KMS-11 (cell line): ENCODE data around the gene NFATC1.

ENCODE experiments used
- H2AFZ ChIP-seq: fragments of 200-600 bp; sonication (generic); 2 replicates; pipeline ENCODE4 v1.6.1; 2016; ENCODE audit warnings: antibody characterized with exemption, mixed run types, low read depth
- H3K27ac ChIP-seq: fragments of 200-600 bp; sonication (generic); 2 replicates; pipeline ENCODE4 v1.6.1; 2016; ENCODE audit warnings: mild to moderate bottlenecking, mixed run types
- H3K27me3 ChIP-seq: fragments of 200-600 bp; sonication (generic); 2 replicates; pipeline ENCODE4 v1.6.1; 2017; ENCODE audit warnings: mild to moderate bottlenecking, low read depth, mixed run types, moderate library complexity; ENCODE audit not compliant: insufficient read depth
- H3K36me3 ChIP-seq: fragments of 200-600 bp; sonication (generic); 2 replicates; pipeline ENCODE4 v1.6.1; 2017; ENCODE audit warnings: mild to moderate bottlenecking, mixed run types; ENCODE audit not compliant: insufficient read depth
- H3K4me1 ChIP-seq: fragments of 200-600 bp; sonication (generic); 2 replicates; pipeline ENCODE4 v1.6.1; 2016; ENCODE audit warnings: mild to moderate bottlenecking, low read depth, mixed run types; ENCODE audit not compliant: poor library complexity, severe bottlenecking
- H3K4me2 ChIP-seq: fragments of 200-600 bp; sonication (generic); 2 replicates; pipeline ENCODE4 v1.7.0; 2016; ENCODE audit warnings: mild to moderate bottlenecking, mixed run types
- H3K4me3 ChIP-seq: fragments of 200-600 bp; sonication (generic); IDR thresholded peaks from 2 replicates; pipeline ENCODE4 v1.6.1; 2017; ENCODE audit warnings: low read depth, low read length, mixed read lengths; ENCODE audit not compliant: insufficient read depth
- H3K79me2 ChIP-seq: fragments of 200-600 bp; sonication (generic); 2 replicates; pipeline ENCODE4 v1.6.1; 2016; ENCODE audit warnings: low read depth, mixed run types; ENCODE audit not compliant: insufficient read depth
- H3K9ac ChIP-seq: fragments of 200-600 bp; sonication (generic); 2 replicates; pipeline ENCODE4 v1.6.1; 2016; ENCODE audit warnings: mild to moderate bottlenecking, mixed run types
- H4K20me1 ChIP-seq: fragments of 200-600 bp; sonication (generic); 2 replicates; pipeline ENCODE4 v1.6.1; 2016; ENCODE audit warnings: mild to moderate bottlenecking, mixed run types; ENCODE audit not compliant: insufficient read depth
- CTCF ChIP-seq: fragments of 200-600 bp; sonication (generic); conservative IDR thresholded peaks from 2 replicates; pipeline ENCODE4 v1.6.1; 2017; ENCODE audit warnings: low read depth, mild to moderate bottlenecking, antibody characterized with exemption, low read length, moderate library complexity, mixed read lengths

The NFATC1 gene

GRCh38 chr18:79387615-79388014 is 8.1 kb upstream of the NFATC1 start:
- Histone ChIP-seq H3K27me3 (peaks cover 3% of the 10 kb centered on the region; the same call in 1 of the 2 replicates), H3K79me2 (no peaks in the 10 kb centered on the region), H2AFZ (no peak overlapping the region), H3K4me3 (no peak overlapping the region), H4K20me1 (no peaks in the 10 kb centered on the region), H3K9ac (no peak overlapping the region), H3K27ac (no peak overlapping the region), H3K36me3 (no peaks in the 10 kb centered on the region), H3K4me1 (peaks cover 3% of the 10 kb centered on the region), H3K4me2 (no peak overlapping the region)
- TF ChIP-seq CTCF: no peak

GRCh38 chr18:79388043-79388442 is 7.7 kb upstream of the NFATC1 start:
- TF ChIP-seq CTCF: no peak

GRCh38 chr18:79389689-79390088 is 6.0 kb upstream of the NFATC1 start:
- Histone ChIP-seq H3K36me3 (no peaks in the 10 kb centered on the region), H4K20me1 (no peaks in the 10 kb centered on the region), H3K79me2 (no peaks in the 10 kb centered on the region), H3K4me1 (peaks cover 15% of the 10 kb centered on the region), H2AFZ (no peak overlapping the region), H3K27me3 (peaks cover 9% of the 10 kb centered on the region; the same call in 1 of the 2 replicates), H3K9ac (no peak overlapping the region), H3K4me2 (no peak overlapping the region), H3K27ac (no peak overlapping the region), H3K4me3 (no peak overlapping the region)
- TF ChIP-seq CTCF: no peak

More at GRCh38 chr18:79388043-79388442, 7.7 kb upstream of the NFATC1 start:
- Histone ChIP-seq H4K20me1 (no peaks in the 10 kb centered on the region), H3K4me1 (peaks cover 7% of the 10 kb centered on the region), H3K27ac (no peak overlapping the region), H2AFZ (no peak overlapping the region), H3K4me3 (no peak overlapping the region), H3K4me2 (no peak overlapping the region), H3K27me3 (peaks cover 7% of the 10 kb centered on the region; the same call in 1 of the 2 replicates), H3K36me3 (no peaks in the 10 kb centered on the region), H3K79me2 (no peaks in the 10 kb centered on the region), H3K9ac (no peak overlapping the region)

DNA sequence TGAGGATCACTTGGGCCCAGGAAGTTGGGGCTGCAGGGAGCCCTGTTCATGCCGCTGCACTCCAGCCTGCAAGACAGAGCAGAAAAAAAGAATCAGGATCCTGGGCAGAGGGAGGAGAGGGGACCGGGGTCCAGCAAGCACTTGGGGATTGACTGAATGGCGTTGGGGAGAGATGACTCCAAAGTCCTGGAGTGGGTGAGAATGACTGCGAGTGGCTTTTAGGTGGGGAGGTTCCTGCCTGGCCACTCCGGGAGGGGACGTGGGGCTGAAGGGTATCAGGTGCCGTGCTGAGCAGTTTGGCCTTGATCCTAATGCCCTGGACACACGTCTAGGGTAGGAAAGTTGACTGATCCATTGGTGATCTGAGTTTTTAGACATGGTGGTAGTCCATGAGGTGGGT is 3.5 kb upstream of the NFATC1 start:
- H3K27me3 ChIP-seq: peaks cover 21% of the 10 kb centered on the region; the same call in 1 of the 2 replicates
- no peak overlapping the region for H3K4me3 ChIP-seq
- H3K4me1 ChIP-seq: peaks cover 19% of the 10 kb centered on the region
- no peaks in the 10 kb centered on the region for H3K79me2 ChIP-seq
- H3K4me2 ChIP-seq: no peak overlapping the region
- H2AFZ ChIP-seq: no peak overlapping the region
- no peaks in the 10 kb centered on the region for H4K20me1 ChIP-seq
- no peaks in the 10 kb centered on the region for H3K36me3 ChIP-seq
- no peak overlapping the region for H3K9ac ChIP-seq
- H3K27ac ChIP-seq: no peak overlapping the region
- TF ChIP-seq CTCF: no peak
